Uterus (tissue), 4 donors: Measurements from ENCODE around the gene CEMIP. TPM values are rescaled to one million over a fixed set of nuclear protein-coding genes. Genes with fewer than 3 reads are reported as not detected.
A peak's percentile ranks its signal among the peaks of the same experiment; 100 is the strongest.
"Not testable (repeated sequence)": the region's sequence is repeated elsewhere in the genome, so short reads cannot be mapped to it uniquely, and the experiment has no call there.

Source experiments
- DNase-seq, 2 donors: peaks; one replicate each; pipeline ENCODE4 v3.0.0-alpha.2; 2019 to 2020
- H3K27ac ChIP-seq, 2 donors: fragments of 200-600 bp; sonication (generic); 1 replicate in 1 of 2; 2 replicates in 1 of 2; pipeline ENCODE4 v1.5.1; 2016 to 2018
- H3K27me3 ChIP-seq, 2 donors: fragments of 200-600 bp; sonication (generic); one replicate each; pipeline ENCODE4 v1.5.1; 2018 to 2019; ENCODE audit warnings: control low read depth in 1 of 2
- H3K36me3 ChIP-seq, 2 donors: fragments of 200-600 bp; sonication (generic); one replicate each; pipeline ENCODE4 v1.5.1; 2019; ENCODE audit warnings: control low read depth in 1 of 2
- H3K4me1 ChIP-seq, 2 donors: fragments of 200-600 bp; sonication (generic); one replicate each; pipeline ENCODE4 v1.5.1; 2018 to 2019; ENCODE audit warnings: control low read depth in 1 of 2
- H3K4me3 ChIP-seq, 2 donors: fragments of 200-600 bp; sonication (generic); 1 replicate in 1 of 2; 2 replicates in 1 of 2; pipeline ENCODE4 v1.5.1; 2018 to 2019; ENCODE audit warnings: mild to moderate bottlenecking in 1 of 2
- H3K9me3 ChIP-seq, 2 donors: fragments of 200-600 bp; sonication (generic); one replicate each; pipeline ENCODE4 v1.5.1; 2019; ENCODE audit warnings: control low read depth in 1 of 2
- POLR2A ChIP-seq, 2 donors: fragments of 450-650 bp; IDR thresholded peaks; one replicate each; pipeline ENCODE4 v1.6.1; 2016; ENCODE audit warnings: antibody characterized with exemption in 2 of 2, mild to moderate bottlenecking in 1 of 2, moderate library complexity in 1 of 2
- intact Hi-C: fragments of 100-400 bp; cut with DNase I; formaldehyde crosslinking; loops from one replicate; pipeline ENCODE4 v1.15.1; 2023; ENCODE audit warnings: low total_unique reads
- total RNA-seq, 4 donors: library from RNA; depleted of rRNA in 3 of 4; stranded (reverse); fragments of >200 nt in 3 of 4; gene quantifications; one replicate each; pipeline versions ENCODE4 v1.1.0 to v1.2.4, GENCODE V29; 2014 to 2023
- TF ChIP-seq, protein P1 (sequence below), 4 experiments: fragments of 200-600 bp in 2 of 4; fragments of 450-650 bp in 2 of 4; sonication (generic) in 2 of 4; IDR thresholded peaks; one replicate each; pipeline ENCODE4 v1.5.1; 2016 to 2019; ENCODE audit warnings: antibody characterized with exemption in 4 of 4, mild to moderate bottlenecking in 2 of 4, moderate library complexity in 1 of 4
- donor health status: DM: yes; HTN: yes; CAD: no.

Gene CEMIP
- total RNA-seq, 4 donors from 2014 or later: under 0.01 to 1.9 (median 1.1) TPM

DNA sequence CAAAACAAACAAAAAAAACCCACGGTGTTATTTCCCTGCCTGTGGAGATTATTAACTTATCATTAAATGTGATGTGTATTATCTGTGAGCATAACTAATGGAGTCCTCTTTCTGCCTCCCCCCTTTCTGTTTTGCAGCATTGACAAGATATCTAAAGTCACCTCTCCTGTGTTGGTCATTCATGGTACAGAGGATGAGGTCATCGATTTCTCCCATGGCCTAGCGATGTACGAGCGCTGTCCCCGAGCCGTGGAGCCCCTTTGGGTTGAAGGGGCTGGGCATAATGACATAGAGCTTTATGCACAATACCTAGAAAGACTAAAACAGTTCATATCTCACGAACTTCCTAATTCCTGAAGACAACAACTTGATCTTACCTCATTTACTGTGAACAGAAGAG is 25.2 kb upstream of the CEMIP start:
- no peaks in the 10 kb centered on the region for H3K27me3 ChIP-seq
- intact Hi-C loops: no loop called here
- no peak for DNase-seq
- H3K27ac ChIP-seq: no peak overlapping the region
- H3K4me1 ChIP-seq: no peaks in the 10 kb centered on the region
- H3K4me3 ChIP-seq: no peak overlapping the region
- no peaks in the 10 kb centered on the region for H3K36me3 ChIP-seq
- TF ChIP-seq, protein P1, sequence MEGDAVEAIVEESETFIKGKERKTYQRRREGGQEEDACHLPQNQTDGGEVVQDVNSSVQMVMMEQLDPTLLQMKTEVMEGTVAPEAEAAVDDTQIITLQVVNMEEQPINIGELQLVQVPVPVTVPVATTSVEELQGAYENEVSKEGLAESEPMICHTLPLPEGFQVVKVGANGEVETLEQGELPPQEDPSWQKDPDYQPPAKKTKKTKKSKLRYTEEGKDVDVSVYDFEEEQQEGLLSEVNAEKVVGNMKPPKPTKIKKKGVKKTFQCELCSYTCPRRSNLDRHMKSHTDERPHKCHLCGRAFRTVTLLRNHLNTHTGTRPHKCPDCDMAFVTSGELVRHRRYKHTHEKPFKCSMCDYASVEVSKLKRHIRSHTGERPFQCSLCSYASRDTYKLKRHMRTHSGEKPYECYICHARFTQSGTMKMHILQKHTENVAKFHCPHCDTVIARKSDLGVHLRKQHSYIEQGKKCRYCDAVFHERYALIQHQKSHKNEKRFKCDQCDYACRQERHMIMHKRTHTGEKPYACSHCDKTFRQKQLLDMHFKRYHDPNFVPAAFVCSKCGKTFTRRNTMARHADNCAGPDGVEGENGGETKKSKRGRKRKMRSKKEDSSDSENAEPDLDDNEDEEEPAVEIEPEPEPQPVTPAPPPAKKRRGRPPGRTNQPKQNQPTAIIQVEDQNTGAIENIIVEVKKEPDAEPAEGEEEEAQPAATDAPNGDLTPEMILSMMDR (IDR thresholded peaks at IDR 0.05): no peak
- TF ChIP-seq POLR2A (IDR thresholded peaks at IDR 0.05): no peak
- no peaks in the 10 kb centered on the region for H3K9me3 ChIP-seq

DNA sequence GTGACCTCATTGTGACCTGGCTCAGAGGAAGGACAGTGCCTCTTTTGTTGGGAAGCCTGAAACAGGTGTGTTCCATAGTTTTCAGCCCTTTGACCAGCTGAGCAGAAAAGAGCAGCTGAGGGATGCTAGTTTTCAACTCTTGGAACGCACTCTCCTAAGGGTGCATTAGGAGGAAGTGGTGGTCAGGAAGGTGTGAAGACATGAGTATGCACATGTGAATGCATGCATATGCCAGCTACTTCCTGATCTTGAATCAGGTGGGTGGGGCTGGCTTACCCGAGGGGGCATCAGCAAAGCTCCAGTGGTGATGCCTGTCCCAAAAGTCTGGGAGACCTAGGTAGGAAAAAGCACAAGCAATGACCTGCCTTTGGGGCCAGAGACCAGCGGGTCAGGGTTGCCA is 23.3 kb upstream of the CEMIP start:
- Histone ChIP-seq H3K4me3 (no peak overlapping the region), H3K36me3 (no peaks in the 10 kb centered on the region), H3K4me1 (no peaks in the 10 kb centered on the region), H3K9me3 (no peaks in the 10 kb centered on the region), H3K27me3 (no peaks in the 10 kb centered on the region), H3K27ac (no peak overlapping the region)
- TF ChIP-seq POLR2A (IDR thresholded peaks at IDR 0.05): no peak
- TF ChIP-seq, protein P1 (IDR thresholded peaks at IDR 0.05): no peak
- intact Hi-C loops: no loop called here
- no peak for DNase-seq

DNA sequence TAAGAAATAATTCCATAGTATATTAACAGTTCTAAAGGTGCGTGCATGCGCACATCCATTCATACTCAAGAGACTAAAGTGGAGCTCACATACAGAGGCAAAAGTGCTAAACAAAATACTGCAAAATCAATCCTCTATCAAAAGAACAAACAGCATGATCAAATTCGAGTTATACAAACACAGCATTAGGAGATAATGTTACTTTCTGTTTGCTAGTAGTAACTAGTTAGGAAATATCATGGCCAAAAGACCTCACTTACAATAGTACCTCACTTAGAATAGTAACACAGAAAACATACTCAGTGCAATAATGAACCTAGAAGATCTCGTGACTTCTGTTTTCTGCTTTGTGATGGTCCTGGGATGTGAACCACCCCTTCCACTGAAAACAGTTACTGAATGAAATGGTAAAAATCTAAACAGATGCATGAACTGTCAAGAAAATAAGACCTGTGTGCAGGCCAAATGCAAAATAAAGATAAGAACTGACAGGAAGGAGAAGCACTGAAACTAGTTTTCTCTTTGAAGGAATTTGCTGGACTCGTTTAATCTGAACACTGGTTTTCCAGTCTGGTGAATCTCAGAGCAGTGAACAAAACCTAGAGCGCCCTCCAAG is 20.9 kb upstream of the CEMIP start:
- peak overlapping the region in 1 of 2 donors; percentile 42 for H3K27ac ChIP-seq

DNA sequence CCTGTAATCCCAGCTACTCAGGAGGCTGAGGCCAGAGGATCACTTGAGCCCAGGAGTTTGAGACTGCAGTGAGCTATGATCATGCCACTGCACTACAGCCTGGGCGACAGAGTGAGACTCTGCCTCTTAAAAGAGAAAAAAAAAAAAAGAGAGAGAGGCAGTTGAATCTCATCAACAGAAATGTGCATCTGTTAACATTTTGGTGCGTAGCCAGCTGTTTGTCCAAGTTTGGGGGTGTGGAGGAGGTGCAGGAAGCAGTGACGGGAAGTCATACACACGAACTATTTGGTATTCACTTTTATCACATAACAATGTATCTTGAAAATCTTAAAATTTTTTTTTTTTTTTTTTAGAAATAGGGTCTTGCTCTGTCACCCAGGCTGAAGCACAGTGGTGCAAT is 18.2 kb upstream of the CEMIP start:
- intact Hi-C loops: no loop called here
- TF ChIP-seq, protein P1 (IDR thresholded peaks at IDR 0.05): no peak
- TF ChIP-seq POLR2A (IDR thresholded peaks at IDR 0.05): no peak
- no peaks in the 10 kb centered on the region for H3K27me3 ChIP-seq
- no peaks in the 10 kb centered on the region for H3K4me1 ChIP-seq
- no peak overlapping the region for H3K27ac ChIP-seq
- no peak for DNase-seq
- H3K4me3 ChIP-seq: no peak overlapping the region
- no peaks in the 10 kb centered on the region for H3K36me3 ChIP-seq
- no peaks in the 10 kb centered on the region for H3K9me3 ChIP-seq

More for the DNA sequence above, 20.9 kb upstream of the CEMIP start:
- no peaks in the 10 kb centered on the region for H3K9me3 ChIP-seq
- no peaks in the 10 kb centered on the region for H3K4me1 ChIP-seq
- H3K36me3 ChIP-seq: no peaks in the 10 kb centered on the region
- no peak for DNase-seq
- H3K27me3 ChIP-seq: no peaks in the 10 kb centered on the region
- no peak overlapping the region for H3K4me3 ChIP-seq
- TF ChIP-seq, protein P1 (IDR thresholded peaks at IDR 0.05): no peak
- TF ChIP-seq POLR2A (IDR thresholded peaks at IDR 0.05): no peak
- intact Hi-C loops: no loop called here

DNA sequence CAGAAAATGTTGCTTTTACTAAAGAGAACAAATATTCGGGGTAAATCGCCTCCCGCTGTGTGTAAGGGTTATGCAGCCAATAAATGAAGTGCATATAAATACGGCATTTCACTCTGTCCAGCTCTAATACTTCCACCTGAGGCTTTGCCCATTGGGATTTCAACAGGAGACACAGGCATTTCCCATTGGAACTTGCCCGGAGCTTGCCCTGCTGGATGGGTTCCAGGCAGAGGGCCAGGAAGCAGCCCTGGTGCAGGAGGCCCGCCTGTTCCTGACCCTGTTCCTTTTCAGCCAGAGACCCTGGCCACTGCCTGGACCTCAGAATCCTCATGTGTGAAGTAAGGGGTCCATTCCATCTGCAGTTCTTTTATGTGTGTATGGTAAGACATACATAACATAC is 17.4 kb upstream of the CEMIP start:
- intact Hi-C loops: no loop called here
- no peak overlapping the region for H3K27ac ChIP-seq
- TF ChIP-seq POLR2A (IDR thresholded peaks at IDR 0.05): no peak
- TF ChIP-seq, protein P1 (IDR thresholded peaks at IDR 0.05): no peak
- no peaks in the 10 kb centered on the region for H3K4me1 ChIP-seq
- no peak overlapping the region for H3K4me3 ChIP-seq
- no peak for DNase-seq
- no peaks in the 10 kb centered on the region for H3K9me3 ChIP-seq
- H3K27me3 ChIP-seq: no peaks in the 10 kb centered on the region
- no peaks in the 10 kb centered on the region for H3K36me3 ChIP-seq

DNA sequence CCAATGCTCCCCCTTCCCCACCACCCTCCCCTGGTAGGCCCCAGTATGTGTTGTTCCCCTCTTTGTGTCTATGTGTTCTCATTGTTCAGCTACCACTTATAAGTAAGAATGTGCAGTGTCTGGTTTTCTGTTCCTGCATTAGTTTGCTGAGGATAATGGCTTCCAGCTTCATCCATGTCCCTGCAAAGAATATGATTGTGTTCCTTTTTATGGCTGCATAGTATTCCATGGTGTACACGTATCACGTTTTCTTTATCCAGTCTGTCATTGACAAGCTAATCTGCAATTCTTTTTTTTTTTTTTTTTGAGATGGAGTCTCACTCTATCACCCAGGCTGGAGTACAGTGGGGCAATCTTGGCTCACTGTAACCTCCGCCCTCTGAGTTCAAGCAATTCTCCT is 15.9 kb upstream of the CEMIP start:
- H3K27me3 ChIP-seq, H3K36me3 ChIP-seq, DNase-seq, H3K27ac ChIP-seq, H3K9me3 ChIP-seq, H3K4me1 ChIP-seq, intact Hi-C loops, H3K4me3 ChIP-seq: not testable (repeated sequence)
